SK-N-SH treated with all-trans-retinoic acid at 6 μM for 48 hours (cell line): ENCODE results near the gene HAP1.

Source experiments
- ATAC-seq: fragments of 200-7000 bp; cut with Tn5 transposase; 3 replicates; pipeline ENCODE4 v1.9.1; 2020; ENCODE audit warnings: mild to moderate bottlenecking, moderate library complexity
- ARNTL ChIP-seq: fragments of 450-650 bp; formaldehyde crosslinking; IDR thresholded peaks from 2 replicates; pipeline ENCODE4 v1.5.0; 2020; ENCODE audit warnings: low read depth, mild to moderate bottlenecking, moderate library complexity, borderline replicate concordance
- BACH2 ChIP-seq: fragments of 250-450 bp; sonication (Bioruptor Pico); IDR thresholded peaks from 2 replicates; pipeline ENCODE4 v1.9.0; 2021; ENCODE audit warnings: mild to moderate bottlenecking, borderline replicate concordance
- CREB5 ChIP-seq: fragments of 250-450 bp; sonication (Bioruptor Pico); IDR thresholded peaks from 2 replicates; pipeline ENCODE4 v1.5.1; 2020; ENCODE audit warnings: low read depth, mild to moderate bottlenecking, moderate library complexity
- CSRNP3 ChIP-seq: fragments of 250-450 bp; sonication (Bioruptor Pico); IDR thresholded peaks from 2 replicates; pipeline ENCODE4 v1.5.1; 2021; ENCODE audit warnings: mild to moderate bottlenecking, moderate library complexity
- ESRRG ChIP-seq: fragments of 250-450 bp; sonication (Bioruptor Pico); IDR thresholded peaks from 2 replicates; pipeline ENCODE4 v1.6.1; 2021; ENCODE audit warnings: mild to moderate bottlenecking
- ISL1 ChIP-seq: fragments of 250-450 bp; sonication (Bioruptor Pico); IDR thresholded peaks from 2 replicates; pipeline ENCODE4 v2.1.2; 2022; ENCODE audit warnings: mild to moderate bottlenecking, moderate library complexity
- PATZ1 ChIP-seq: fragments of 250-450 bp; sonication (Bioruptor Pico); IDR thresholded peaks from 2 replicates; pipeline ENCODE4 v1.8.0; 2020; ENCODE audit warnings: mild to moderate bottlenecking, moderate library complexity, borderline replicate concordance
- POU6F1 ChIP-seq: fragments of 250-450 bp; sonication (Bioruptor Pico); IDR thresholded peaks from 2 replicates; pipeline ENCODE4 v1.8.0; 2021; ENCODE audit warnings: low read depth, mild to moderate bottlenecking, moderate library complexity, borderline replicate concordance
- SNAI2 ChIP-seq: fragments of 250-450 bp; sonication (Bioruptor Pico); IDR thresholded peaks from 2 replicates; pipeline ENCODE4 v1.5.0; 2020; ENCODE audit warnings: mild to moderate bottlenecking, moderate library complexity
- TCF4 ChIP-seq: fragments of 250-450 bp; sonication (Bioruptor Pico); IDR thresholded peaks from 2 replicates; pipeline ENCODE4 v1.8.0; 2021; ENCODE audit warnings: mild to moderate bottlenecking, moderate library complexity, borderline replicate concordance
- TOX ChIP-seq: fragments of 250-450 bp; sonication (Bioruptor Pico); IDR thresholded peaks from 2 replicates; pipeline ENCODE4 v1.8.0; 2021; ENCODE audit warnings: mild to moderate bottlenecking, moderate library complexity, borderline replicate concordance
- TSHZ2 ChIP-seq: fragments of 250-450 bp; sonication (Bioruptor Pico); IDR thresholded peaks from 2 replicates; pipeline ENCODE4 v1.5.0; 2020; ENCODE audit warnings: mild to moderate bottlenecking, moderate library complexity
- ZC3H10 ChIP-seq: fragments of 250-450 bp; sonication (Bioruptor Pico); IDR thresholded peaks from 2 replicates; pipeline ENCODE4 v1.5.1; 2021; ENCODE audit warnings: mild to moderate bottlenecking, moderate library complexity
- ZFP30 ChIP-seq: fragments of 450-650 bp; formaldehyde crosslinking; IDR thresholded peaks from 2 replicates; pipeline ENCODE4 v1.5.0; 2022; ENCODE audit warnings: mild to moderate bottlenecking, moderate library complexity
- ZNF8 ChIP-seq: fragments of 450-650 bp; formaldehyde crosslinking; IDR thresholded peaks from 2 replicates; pipeline ENCODE4 v1.5.0; 2020; ENCODE audit warnings: mild to moderate bottlenecking, moderate library complexity

Gene HAP1

GRCh38 chr17:41763327-41763726 lies 28.9 kb upstream of the HAP1 start (continued):
- TF ChIP-seq ESRRG (CRISPR knock-in tag), result no peak
- TF ChIP-seq TCF4 (CRISPR knock-in tag), result no peak
- TF ChIP-seq ZFP30 (CRISPR knock-in tag), result no peak
- TF ChIP-seq ZNF8 (CRISPR knock-in tag), result no peak
- TF ChIP-seq, all 23 proteins: peak for 0

GRCh38 chr17:41762841-41763240 lies 28.4 kb upstream of the HAP1 start:
- TF ChIP-seq ZFP30 (CRISPR knock-in tag) (no peak), TOX (CRISPR knock-in tag) (no peak)
- TF ChIP-seq, all 23 proteins: peak for 0
- no peak for ATAC-seq

- ATAC-seq, result no peak
- TF ChIP-seq SNAI2 (CRISPR knock-in tag) (no peak), ARNTL (CRISPR knock-in tag) (no peak), PATZ1 (CRISPR knock-in tag) (no peak), ESRRG (CRISPR knock-in tag) (no peak), CSRNP3 (no peak)
- TF ChIP-seq, all 23 proteins: peak for 0
These were observed 27.9 kb upstream of the HAP1 start for GRCh38 chr17:41762391-41762790.

GRCh38 chr17:41760878-41761277 lies 26.4 kb upstream of the HAP1 start:
- ATAC-seq, result no peak
- TF ChIP-seq TSHZ2 (CRISPR knock-in tag), result no peak
- TF ChIP-seq ESRRG (CRISPR knock-in tag), result no peak
- TF ChIP-seq TCF4 (CRISPR knock-in tag), result no peak
- TF ChIP-seq ISL1 (CRISPR knock-in tag), result no peak
- TF ChIP-seq POU6F1 (CRISPR knock-in tag), result no peak
- TF ChIP-seq ARNTL (CRISPR knock-in tag), result no peak
- TF ChIP-seq ZC3H10 (CRISPR knock-in tag), result no peak
- TF ChIP-seq CREB5 (CRISPR knock-in tag), result no peak
- TF ChIP-seq PATZ1 (CRISPR knock-in tag), result no peak
- no peak for TF ChIP-seq BACH2 (CRISPR knock-in tag)
- TF ChIP-seq CSRNP3, result no peak
